ENCODE measurements around the gene RAF1. TPM values are rescaled to one million over a fixed set of nuclear protein-coding genes. Genes with fewer than 3 reads are reported as not detected.
A peak's percentile ranks its signal among the peaks of the same experiment; 100 is the strongest.

RAF1 gene
- total and polyA plus RNA-seq, 9 of the 15 experiments (the other 6 are each of a cell fraction or from before 2014, with no cell fraction given), result 28.0 to 183 (median 85.6) TPM

- no peak overlapping the region for H3K4me2 ChIP-seq (ENCODE audit: insufficient read depth, low read length)
- H3K9ac ChIP-seq (ENCODE audit: insufficient read depth in 1 of 2, low read depth in 2 of 2, low read length in 2 of 2), result no peak overlapping the region
- H3K4me1 ChIP-seq (replicated peaks in 1 of 2; ENCODE audit: control insufficient read depth in 2 of 2, insufficient read depth in 2 of 2, low read length in 2 of 2), result no peaks in the 10 kb centered on the region
- FAIRE-seq (no peak), DNase-seq (ENCODE audit: extremely low read depth in 1 of 4, low spot score in 3 of 4) (peak in 1 of 4 experiments; percentile 13), ATAC-seq (no peak)
- WGBS (ENCODE audit: insufficient coverage, low coverage, missing lambda C conversion rate), result 11% methylated on average over 2 of the region's 2 CpGs
- H3K27me3 ChIP-seq (ENCODE audit: control insufficient read depth in 2 of 2, insufficient read depth in 2 of 2, low read length in 2 of 2), result peaks cover 18 to 36% of the 10 kb centered on the region in 2 experiments
- H3K4me3 ChIP-seq, result no peak overlapping the region
- TF ChIP-seq STAT5B (CRISPR knock-in tag; IDR thresholded peaks at IDR 0.05), result no peak
- TF ChIP-seq PREB (CRISPR knock-in tag; IDR thresholded peaks at IDR 0.05), result no peak
- peak; percentile 49 for TF ChIP-seq CEBPG (CRISPR knock-in tag; IDR thresholded peaks at IDR 0.05)
- peak; percentile 16 to 46; a peak in 1 of 4 replicates for TF ChIP-seq CEBPG (tag; conservative IDR thresholded peaks at IDR 0.05 in 1 of 2, IDR thresholded peaks at IDR 0.05 in 1 of 2)
- peak; percentile 18 for TF ChIP-seq MEIS2 (IDR thresholded peaks at IDR 0.05; ENCODE audit: partially characterized antibody)
- TF ChIP-seq, protein P1, sequence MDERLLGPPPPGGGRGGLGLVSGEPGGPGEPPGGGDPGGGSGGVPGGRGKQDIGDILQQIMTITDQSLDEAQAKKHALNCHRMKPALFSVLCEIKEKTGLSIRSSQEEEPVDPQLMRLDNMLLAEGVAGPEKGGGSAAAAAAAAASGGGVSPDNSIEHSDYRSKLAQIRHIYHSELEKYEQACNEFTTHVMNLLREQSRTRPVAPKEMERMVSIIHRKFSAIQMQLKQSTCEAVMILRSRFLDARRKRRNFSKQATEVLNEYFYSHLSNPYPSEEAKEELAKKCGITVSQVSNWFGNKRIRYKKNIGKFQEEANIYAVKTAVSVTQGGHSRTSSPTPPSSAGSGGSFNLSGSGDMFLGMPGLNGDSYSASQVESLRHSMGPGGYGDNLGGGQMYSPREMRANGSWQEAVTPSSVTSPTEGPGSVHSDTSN (CRISPR knock-in tag; IDR thresholded peaks at IDR 0.05; ENCODE audit: low read depth), result no peak
- TF ChIP-seq, protein P1 (tag; conservative IDR thresholded peaks at IDR 0.05; ENCODE audit: low read depth), result 0 out of 2 replicates have a peak, but pooled peaks have one; percentile 12
- no peak for TF ChIP-seq HMG20B (CRISPR knock-in tag; IDR thresholded peaks at IDR 0.05)
- TF ChIP-seq CCAR2 (IDR thresholded peaks at IDR 0.05; ENCODE audit: low read depth, low read length), result no peak
- TF ChIP-seq CEBPB (tag; IDR thresholded peaks at IDR 0.05), result peak; percentile 80
- H3K79me2 ChIP-seq (ENCODE audit: control insufficient read depth, insufficient read depth, low read length), result no peaks in the 10 kb centered on the region
- intact Hi-C loops (cut with micrococcal nuclease) (loop anchor here (2.0 to 10.0 kb wide), 2 partner anchors 123 to 287 kb away; no protein-coding TSS in a partner anchor), in situ Hi-C loops (cut with MboI) (loop anchor here (5.0 kb wide), 1 partner anchor 190 kb away; no protein-coding TSS in a partner anchor)
- CTCF ChIA-PET (ENCODE audit: low intra/inter-chr PET ratio), result no interaction called here
- no peaks in the 10 kb centered on the region for H3K9me1 ChIP-seq (ENCODE audit: control insufficient read depth, insufficient read depth, low read length)
- no peaks in the 10 kb centered on the region for H3K36me3 ChIP-seq (ENCODE audit: control insufficient read depth, insufficient read depth, low read length)
- no peak overlapping the region for H2AFZ ChIP-seq (ENCODE audit: low read depth, low read length)
- no peaks in the 10 kb centered on the region for H4K20me1 ChIP-seq (replicated peaks; ENCODE audit: control insufficient read depth, insufficient read depth, low read length)
- H3K27ac ChIP-seq (ENCODE audit: extremely low read depth, low read depth, low read length), result no peak overlapping the region
- no peaks in the 10 kb centered on the region for H3K9me3 ChIP-seq (replicated peaks; ENCODE audit: control insufficient read depth, insufficient read depth, low read depth, low read length)
- POLR2A ChIA-PET, result interaction anchor here (1.1 kb wide), 2 partner anchors 27 to 132 kb away, joined by 3 to 4 read pairs; no protein-coding TSS in a partner anchor
- no TSS peak for BruUV-seq (replicated peaks)
Observed at GRCh38 chr3:12707449-12707848, 43.5 kb upstream of the RAF1 start.

Data from K562 (cell line).